ENCODE measurements around the gene LCN1. TPM values are rescaled to one million over a fixed set of nuclear protein-coding genes. Genes with fewer than 3 reads are reported as not detected.

The LCN1 gene
- not detected for total RNA-seq

DNA sequence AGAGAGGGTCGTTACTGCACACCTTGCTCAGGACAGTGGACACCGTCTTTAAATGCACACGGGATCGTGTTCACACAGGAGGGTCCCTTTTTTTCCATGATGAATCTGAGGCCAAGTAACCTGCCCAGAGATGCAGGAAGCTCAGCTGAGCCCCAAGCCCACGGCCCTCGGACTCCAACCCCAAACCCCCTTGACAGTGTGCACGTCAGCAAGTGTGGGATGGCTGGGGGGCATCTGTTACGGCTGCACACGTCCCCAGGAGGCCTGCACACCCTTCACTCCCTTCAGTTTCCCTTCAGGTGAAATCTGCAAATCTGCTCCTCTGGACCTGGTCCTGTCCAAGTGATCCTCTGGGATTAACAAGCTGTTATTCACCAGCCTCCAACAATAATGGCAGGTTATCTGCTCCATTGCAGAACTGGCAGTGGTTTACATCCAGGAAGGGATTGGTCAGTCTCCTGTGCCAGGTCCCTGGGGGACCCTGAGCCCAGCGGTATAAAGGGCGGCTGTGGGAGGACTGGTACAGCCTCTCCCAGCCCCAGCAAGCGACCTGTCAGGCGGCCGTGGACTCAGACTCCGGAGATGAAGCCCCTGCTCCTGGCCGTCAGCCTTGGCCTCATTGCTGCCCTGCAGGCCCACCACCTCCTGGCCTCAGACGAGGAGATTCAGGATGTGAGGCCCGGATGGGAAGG, at the start of gene LCN1:
Gene LCN1, plus strand, starts transcription at position 525 of the 692 bp plus-strand sequence. Its CDS starts 58 bp downstream, at position 583.
- no peak for DNase-seq
- intact Hi-C loops (cut with DNase I) = no loop called here
- Histone ChIP-seq H3K27ac (no peak within 1 kb of the TSS), H3K27me3 (no peaks in the 10 kb centered on the region), H3K9me3 (no peaks in the 10 kb centered on the region), H3K36me3 (no peaks in the 10 kb centered on the region), H3K4me3 (no peak within 1 kb of the TSS), H3K4me1 (no peaks in the 10 kb centered on the region), H3K9ac (ENCODE audit: low read depth in 2 of 2, low read length in 2 of 2) (peak within 1 kb of the TSS in 1 of 2 donors; percentile 2)
- TF ChIP-seq, protein P1, sequence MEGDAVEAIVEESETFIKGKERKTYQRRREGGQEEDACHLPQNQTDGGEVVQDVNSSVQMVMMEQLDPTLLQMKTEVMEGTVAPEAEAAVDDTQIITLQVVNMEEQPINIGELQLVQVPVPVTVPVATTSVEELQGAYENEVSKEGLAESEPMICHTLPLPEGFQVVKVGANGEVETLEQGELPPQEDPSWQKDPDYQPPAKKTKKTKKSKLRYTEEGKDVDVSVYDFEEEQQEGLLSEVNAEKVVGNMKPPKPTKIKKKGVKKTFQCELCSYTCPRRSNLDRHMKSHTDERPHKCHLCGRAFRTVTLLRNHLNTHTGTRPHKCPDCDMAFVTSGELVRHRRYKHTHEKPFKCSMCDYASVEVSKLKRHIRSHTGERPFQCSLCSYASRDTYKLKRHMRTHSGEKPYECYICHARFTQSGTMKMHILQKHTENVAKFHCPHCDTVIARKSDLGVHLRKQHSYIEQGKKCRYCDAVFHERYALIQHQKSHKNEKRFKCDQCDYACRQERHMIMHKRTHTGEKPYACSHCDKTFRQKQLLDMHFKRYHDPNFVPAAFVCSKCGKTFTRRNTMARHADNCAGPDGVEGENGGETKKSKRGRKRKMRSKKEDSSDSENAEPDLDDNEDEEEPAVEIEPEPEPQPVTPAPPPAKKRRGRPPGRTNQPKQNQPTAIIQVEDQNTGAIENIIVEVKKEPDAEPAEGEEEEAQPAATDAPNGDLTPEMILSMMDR (IDR thresholded peaks at IDR 0.05) = no peak

DNA sequence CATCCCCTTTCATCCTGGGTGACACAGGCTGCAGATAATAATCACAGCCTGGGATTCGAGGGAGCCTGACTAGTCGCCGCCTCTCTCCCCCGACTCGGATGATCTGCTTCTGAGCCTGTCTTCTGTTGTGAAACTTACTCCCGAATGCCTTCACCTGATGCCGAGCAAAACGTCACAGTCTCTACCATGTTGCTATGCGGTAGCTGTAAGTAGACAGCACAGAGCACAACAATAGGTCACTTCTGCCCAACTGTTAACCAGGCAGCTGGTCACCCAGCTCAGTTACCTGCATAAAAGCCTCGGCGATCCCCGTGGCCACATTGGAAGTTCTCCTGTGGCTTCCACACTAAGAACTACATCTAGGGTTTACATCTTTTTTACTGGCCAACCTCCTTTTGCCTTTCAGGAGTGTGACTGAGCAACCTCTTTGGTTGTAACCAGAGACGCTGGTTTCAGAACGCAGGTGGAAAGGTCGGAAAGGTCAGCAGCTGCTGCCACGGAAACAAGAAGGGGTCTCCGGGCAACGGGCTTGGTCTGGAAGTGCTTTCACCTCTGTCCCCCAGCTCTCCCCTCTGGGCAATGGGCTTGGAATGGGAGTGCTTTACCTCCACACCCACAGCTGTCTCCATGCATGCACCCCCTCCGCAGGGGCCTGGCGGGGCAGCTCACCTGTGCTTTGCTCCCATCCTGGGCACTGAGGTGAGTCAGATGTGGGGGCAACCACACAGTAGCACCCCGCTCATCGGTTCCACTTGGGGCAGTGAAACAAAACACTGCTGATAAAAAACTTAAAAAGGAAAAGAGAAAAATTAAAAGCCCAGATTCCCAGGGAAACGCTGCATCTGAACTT, 49.2 kb upstream of the LCN1 start:
- Histone ChIP-seq H3K9ac (ENCODE audit: low read depth in 2 of 2, low read length in 2 of 2) (no peak overlapping the region), H3K4me3 (no peak overlapping the region), H3K4me1 (no peaks in the 10 kb centered on the region), H3K9me3 (no peaks in the 10 kb centered on the region), H3K27ac (no peak overlapping the region), H3K36me3 (no peaks in the 10 kb centered on the region), H3K27me3 (no peaks in the 10 kb centered on the region)
- no peak for DNase-seq
- TF ChIP-seq, protein P1 (IDR thresholded peaks at IDR 0.05) = no peak
- intact Hi-C loops (cut with DNase I) = no loop called here

DNA sequence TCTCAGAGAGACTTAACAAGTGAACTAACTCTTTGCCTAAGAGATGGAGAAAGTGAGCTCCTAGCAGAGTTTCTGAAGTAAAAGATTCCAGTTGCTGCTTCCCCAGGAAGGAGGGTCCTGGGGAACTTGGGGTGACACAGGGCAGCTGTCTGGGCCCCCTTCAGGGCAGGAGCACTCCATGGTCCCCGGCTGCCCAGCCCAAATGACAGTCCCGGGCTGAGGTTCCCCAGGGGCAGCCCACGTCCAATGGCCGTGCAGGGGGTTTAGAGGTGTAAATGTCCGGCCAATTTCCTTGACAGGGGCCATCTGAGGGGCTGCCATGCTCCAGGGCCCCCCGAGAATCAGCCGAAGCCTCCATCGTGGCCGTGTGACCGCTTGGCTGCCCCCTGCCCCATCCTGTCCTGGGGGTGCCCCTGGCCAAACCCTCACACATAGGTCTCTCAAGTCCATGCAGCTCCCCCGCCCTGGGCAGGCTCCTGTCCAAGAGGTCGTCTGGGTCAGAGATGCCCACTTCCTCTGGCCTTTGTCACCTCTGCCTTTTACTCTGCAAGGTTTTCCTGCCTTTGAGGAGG, 47.2 kb upstream of the LCN1 start:
- no peaks in the 10 kb centered on the region for H3K9me3 ChIP-seq
- intact Hi-C loops (cut with DNase I) = no loop called here
- DNase-seq = no peak
- H3K4me1 ChIP-seq = no peaks in the 10 kb centered on the region
- H3K36me3 ChIP-seq = no peaks in the 10 kb centered on the region
- H3K4me3 ChIP-seq = no peak overlapping the region
- no peak overlapping the region for H3K27ac ChIP-seq
- H3K27me3 ChIP-seq = no peaks in the 10 kb centered on the region
- TF ChIP-seq, protein P1 (IDR thresholded peaks at IDR 0.05) = no peak
- H3K9ac ChIP-seq (ENCODE audit: low read depth in 2 of 2, low read length in 2 of 2) = no peak overlapping the region

DNA sequence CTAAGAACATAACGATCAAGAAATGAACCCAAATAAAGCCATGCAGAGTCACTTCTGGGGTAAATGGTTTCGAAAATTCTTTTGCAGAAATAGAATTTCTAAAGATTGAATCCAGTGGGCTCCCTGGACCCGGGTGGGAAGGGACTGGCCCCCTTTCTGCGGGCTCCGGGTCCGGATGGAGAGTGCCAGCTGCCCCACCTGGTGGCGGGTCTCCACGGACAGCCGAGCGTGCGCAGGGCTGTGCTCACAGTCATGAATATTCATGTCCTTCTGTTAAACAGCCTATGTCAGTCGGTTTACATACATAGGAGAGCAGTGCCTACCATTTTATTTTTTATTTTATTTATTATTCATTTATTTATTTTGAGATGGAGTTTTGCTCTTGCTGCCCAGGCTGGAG, 46.3 kb upstream of the LCN1 start:
- no peaks in the 10 kb centered on the region for H3K36me3 ChIP-seq
- TF ChIP-seq, protein P1 (IDR thresholded peaks at IDR 0.05) = no peak
- intact Hi-C loops (cut with DNase I) = no loop called here
- no peak overlapping the region for H3K9ac ChIP-seq (ENCODE audit: low read depth in 2 of 2, low read length in 2 of 2)
- H3K9me3 ChIP-seq = no peaks in the 10 kb centered on the region
- no peak overlapping the region for H3K4me3 ChIP-seq
- no peaks in the 10 kb centered on the region for H3K4me1 ChIP-seq
- no peaks in the 10 kb centered on the region for H3K27me3 ChIP-seq
- DNase-seq = no peak
- H3K27ac ChIP-seq = no peak overlapping the region

DNA sequence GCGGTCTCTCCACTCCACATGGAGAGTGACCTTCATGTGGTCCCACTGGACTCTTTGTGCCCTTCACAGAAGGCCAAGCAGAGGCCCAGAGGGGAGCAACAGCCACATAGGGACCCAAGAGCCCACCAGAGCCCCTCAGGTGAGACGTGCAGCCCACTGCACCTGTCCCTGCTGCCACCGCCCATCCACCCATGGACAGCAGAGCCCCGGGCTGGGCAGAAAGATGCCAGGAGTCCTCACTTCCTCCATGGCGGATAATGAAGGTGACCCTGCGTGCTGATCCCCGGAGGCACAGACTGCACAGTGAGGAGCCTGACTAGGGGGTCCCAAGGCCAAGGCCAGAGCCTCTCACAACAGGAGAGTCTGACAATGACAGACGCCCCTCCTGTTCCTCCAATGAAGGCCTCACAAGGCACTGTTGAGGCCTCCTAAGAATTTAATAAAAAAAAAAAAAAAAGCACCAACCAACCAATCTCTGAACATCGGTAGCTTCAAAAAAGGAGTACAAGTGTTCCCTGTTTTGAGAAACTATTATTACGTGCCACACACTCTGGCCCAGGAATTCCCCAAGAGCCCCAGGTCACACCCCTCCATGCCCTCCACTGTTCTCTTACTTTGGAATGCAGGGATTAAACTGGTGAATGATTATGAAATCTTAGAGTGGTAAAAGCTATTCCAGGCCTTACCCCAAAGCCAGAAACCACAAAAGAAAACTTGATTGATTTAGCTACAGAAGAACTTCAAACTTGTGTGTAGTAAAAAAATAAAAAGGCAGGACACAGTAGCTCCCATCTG, 44.5 kb upstream of the LCN1 start:
- Histone ChIP-seq H3K27me3 (no peaks in the 10 kb centered on the region), H3K9me3 (no peaks in the 10 kb centered on the region), H3K9ac (ENCODE audit: low read depth in 2 of 2, low read length in 2 of 2) (no peak overlapping the region), H3K27ac (no peak overlapping the region), H3K36me3 (no peaks in the 10 kb centered on the region), H3K4me3 (no peak overlapping the region), H3K4me1 (no peaks in the 10 kb centered on the region)
- intact Hi-C loops (cut with DNase I) = no loop called here
- TF ChIP-seq, protein P1 (IDR thresholded peaks at IDR 0.05) = no peak
- DNase-seq = no peak
